ENCODE data around the gene ING5.
A peak's percentile ranks its signal among the peaks of the same experiment; 100 is the strongest.

The ING5 gene

DNA sequence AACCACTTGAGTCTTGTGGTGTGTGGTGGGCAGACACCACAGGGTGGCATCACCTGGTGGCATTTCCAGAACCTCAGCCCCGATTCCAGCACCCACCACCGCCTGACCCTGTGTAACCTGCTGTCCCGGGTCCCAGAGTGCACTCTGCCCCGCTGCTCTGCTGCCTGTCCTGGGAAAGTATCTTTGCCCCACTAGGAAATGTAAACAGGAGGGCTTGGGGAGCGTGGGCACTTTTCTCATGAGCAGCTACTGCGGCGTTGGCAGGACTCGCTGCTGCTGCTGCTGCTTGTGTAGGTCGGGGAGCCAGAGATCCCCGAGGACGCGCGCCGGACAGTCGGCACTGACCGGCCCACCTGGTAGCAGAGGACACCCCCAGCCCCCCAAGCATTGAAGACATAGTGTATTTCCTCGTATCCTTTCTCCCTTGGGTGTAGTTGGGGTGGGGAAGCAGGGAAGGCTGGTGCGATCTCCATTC is 28.6 kb upstream of the ING5 start:
- TF ChIP-seq ZFX (IDR thresholded peaks at IDR 0.05; ENCODE audit: borderline replicate concordance) = no peak
- TF ChIP-seq, protein P1, sequence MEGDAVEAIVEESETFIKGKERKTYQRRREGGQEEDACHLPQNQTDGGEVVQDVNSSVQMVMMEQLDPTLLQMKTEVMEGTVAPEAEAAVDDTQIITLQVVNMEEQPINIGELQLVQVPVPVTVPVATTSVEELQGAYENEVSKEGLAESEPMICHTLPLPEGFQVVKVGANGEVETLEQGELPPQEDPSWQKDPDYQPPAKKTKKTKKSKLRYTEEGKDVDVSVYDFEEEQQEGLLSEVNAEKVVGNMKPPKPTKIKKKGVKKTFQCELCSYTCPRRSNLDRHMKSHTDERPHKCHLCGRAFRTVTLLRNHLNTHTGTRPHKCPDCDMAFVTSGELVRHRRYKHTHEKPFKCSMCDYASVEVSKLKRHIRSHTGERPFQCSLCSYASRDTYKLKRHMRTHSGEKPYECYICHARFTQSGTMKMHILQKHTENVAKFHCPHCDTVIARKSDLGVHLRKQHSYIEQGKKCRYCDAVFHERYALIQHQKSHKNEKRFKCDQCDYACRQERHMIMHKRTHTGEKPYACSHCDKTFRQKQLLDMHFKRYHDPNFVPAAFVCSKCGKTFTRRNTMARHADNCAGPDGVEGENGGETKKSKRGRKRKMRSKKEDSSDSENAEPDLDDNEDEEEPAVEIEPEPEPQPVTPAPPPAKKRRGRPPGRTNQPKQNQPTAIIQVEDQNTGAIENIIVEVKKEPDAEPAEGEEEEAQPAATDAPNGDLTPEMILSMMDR (IDR thresholded peaks at IDR 0.05) = no peak

DNA sequence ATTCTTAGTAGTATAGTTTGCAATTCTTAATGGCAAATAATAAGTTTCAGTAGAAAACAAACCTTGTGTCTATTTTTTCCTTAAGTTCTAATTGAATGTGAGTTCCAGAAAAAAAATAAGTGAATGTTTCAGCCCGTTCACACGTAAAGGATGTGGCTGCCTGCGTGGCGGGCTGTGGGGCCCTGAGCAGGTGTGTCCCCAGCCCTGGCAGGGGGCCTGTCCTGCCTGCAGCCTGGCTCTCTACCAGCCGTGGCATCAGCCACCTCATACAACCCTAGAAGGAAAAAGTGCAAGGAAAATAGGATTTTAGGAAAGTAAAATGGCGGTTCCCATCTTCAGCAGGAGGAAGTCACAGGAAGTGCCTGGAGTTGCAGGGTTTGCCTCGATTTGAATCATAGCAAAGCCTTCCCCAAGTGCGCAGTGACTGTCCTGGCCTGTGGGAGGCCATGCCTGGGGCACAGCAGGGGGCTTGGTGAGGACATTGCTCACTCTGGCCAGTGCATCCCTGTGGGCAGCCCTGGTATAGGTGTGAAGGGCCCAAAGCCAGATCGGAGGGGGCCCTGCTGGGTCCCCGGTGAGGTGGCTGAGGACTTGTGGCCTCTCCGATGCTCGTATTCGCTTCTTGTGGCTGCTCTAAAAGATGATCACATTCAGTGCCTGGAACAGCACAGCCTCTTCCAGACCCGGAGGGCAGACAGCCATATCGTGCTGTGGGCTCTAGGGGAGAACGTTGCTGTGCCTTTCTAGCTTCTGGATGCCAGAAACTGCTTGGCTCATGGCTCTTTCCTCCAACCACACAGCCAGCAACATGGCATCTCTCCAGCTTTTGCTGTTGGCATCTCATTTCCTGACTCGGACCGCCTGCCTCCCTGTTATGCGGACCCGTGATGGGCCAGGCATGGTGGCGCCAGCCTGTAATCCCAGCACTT is 27.8 kb upstream of the ING5 start:
- TF ChIP-seq ZFX (IDR thresholded peaks at IDR 0.05; ENCODE audit: borderline replicate concordance) = no peak
- TF ChIP-seq, protein P1 (IDR thresholded peaks at IDR 0.05) = no peak
- peak overlapping the region; percentile 23; the same call in 1 of the 2 replicates for H3K27ac ChIP-seq

More for the DNA sequence above, 28.6 kb upstream of the ING5 start:
- 0 out of 2 replicates have a peak overlapping the region, but pooled peaks have one; percentile 23 for H3K27ac ChIP-seq

DNA sequence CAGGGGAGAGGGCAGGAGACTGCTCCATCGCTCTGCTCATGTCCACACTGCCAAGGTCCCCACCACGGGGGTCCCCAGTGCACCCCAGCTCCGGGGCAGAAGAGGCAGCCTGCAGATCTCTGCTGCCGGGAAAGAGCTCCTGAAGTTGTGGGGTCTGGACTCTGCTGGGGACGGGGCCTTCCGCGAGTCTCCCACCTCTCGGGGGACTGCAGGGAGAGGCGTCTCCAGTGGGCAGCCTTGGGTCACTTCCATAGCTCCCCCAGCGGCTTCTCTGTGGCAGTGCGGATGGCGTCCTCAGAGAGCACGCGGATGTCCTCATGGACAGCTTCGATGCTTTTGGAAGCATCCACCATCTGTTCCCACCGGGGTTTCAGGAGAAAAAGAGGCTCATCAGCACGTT is 26.0 kb upstream of the ING5 start:
- no peak for TF ChIP-seq ZFX (IDR thresholded peaks at IDR 0.05; ENCODE audit: borderline replicate concordance)
- TF ChIP-seq, protein P1 (IDR thresholded peaks at IDR 0.05) = no peak
- H3K27ac ChIP-seq = no peak overlapping the region

DNA sequence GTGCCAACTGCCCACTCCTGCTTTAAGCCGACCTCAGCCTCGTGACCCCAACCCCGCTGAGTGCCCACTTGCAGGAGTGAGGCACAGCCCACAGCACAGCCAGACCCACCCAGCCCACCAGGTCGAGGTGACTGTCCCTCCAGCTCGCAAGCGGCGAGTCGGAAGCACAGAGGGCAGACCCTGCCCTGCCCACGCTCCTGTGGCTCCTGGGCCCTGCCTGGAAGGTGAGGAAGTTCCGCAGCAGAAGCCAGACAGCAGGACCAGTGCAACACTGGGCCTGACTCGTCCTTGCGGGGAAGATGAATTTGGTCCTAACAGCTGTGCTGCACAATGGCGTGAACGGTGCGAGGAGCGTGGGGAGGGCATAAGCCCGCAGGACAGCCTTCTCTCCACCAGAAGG is 25.2 kb upstream of the ING5 start:
- no peak for TF ChIP-seq ZFX (IDR thresholded peaks at IDR 0.05; ENCODE audit: borderline replicate concordance)
- TF ChIP-seq, protein P1 (IDR thresholded peaks at IDR 0.05) = no peak

DNA sequence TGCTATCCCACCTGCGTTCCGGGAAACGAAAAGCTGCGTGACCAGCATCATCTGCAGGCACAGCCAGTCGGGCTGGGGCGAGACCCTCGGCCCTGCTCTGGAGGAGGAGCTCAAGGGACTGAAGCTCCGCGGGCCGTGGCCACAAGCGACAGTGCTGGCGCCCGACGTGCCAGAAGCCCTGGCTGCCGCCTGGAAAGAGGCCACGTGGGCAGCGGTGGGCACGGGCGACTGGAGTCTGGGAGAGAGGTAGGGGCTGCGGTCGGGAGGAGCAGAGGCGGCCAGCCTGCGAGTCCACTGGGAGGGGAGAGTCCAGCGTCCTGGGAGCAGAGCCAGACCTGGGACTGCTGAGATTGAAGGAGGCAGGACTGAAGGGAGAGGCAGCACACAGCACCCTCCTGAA is 24.4 kb upstream of the ING5 start:
- TF ChIP-seq ZFX (IDR thresholded peaks at IDR 0.05; ENCODE audit: borderline replicate concordance) = no peak
- TF ChIP-seq, protein P1 (IDR thresholded peaks at IDR 0.05) = no peak
- no peak overlapping the region for H3K27ac ChIP-seq

More for the DNA sequence above, 25.2 kb upstream of the ING5 start:
- no peak overlapping the region for H3K27ac ChIP-seq

DNA sequence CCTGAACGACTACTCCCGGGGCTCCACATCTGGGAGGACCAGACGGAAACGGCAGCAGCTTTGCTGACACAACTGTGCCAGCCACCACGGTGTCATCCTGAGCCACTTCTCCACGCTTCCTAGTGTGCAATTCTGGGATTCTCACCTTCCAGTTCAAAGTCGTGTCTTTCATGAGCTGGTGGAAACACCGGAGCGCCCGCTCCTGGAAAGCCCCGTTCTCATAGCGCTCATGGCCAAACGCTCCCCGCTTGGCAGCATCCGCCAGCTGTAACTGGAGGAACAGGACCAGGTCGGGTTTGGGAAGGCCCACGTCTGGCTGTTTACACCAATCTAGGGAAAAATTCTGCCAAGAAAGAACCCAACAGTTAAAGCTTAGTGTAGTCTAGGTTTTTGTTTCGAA is 23.5 kb upstream of the ING5 start:
- no peak for TF ChIP-seq ZFX (IDR thresholded peaks at IDR 0.05; ENCODE audit: borderline replicate concordance)
- TF ChIP-seq, protein P1 (IDR thresholded peaks at IDR 0.05) = no peak
- no peak overlapping the region for H3K27ac ChIP-seq
